ENCODE measurements around the gene EGFR. TPM values are rescaled to one million over a fixed set of nuclear protein-coding genes. Genes with fewer than 3 reads are reported as not detected.

The EGFR gene
- total and polyA plus RNA-seq, 12 donors, result 7.0 to 111 (median 71.6) TPM

- intact Hi-C loops (cut with DNase I), result no loop called here
- no peak for DNase-seq
- Histone ChIP-seq H3K27ac (no peak overlapping the region), H3K4me1 (replicated peaks in 1 of 2) (no peaks in the 10 kb centered on the region), H3K27me3 (no peaks in the 10 kb centered on the region), H3K4me3 (no peak overlapping the region), H3K9me3 (replicated peaks in 1 of 3) (no peaks in the 10 kb centered on the region), H3K36me3 (replicated peaks in 1 of 2) (no peaks in the 10 kb centered on the region)
- no peak for TF ChIP-seq POLR2A (IDR thresholded peaks at IDR 0.05)
- TF ChIP-seq, protein P1, sequence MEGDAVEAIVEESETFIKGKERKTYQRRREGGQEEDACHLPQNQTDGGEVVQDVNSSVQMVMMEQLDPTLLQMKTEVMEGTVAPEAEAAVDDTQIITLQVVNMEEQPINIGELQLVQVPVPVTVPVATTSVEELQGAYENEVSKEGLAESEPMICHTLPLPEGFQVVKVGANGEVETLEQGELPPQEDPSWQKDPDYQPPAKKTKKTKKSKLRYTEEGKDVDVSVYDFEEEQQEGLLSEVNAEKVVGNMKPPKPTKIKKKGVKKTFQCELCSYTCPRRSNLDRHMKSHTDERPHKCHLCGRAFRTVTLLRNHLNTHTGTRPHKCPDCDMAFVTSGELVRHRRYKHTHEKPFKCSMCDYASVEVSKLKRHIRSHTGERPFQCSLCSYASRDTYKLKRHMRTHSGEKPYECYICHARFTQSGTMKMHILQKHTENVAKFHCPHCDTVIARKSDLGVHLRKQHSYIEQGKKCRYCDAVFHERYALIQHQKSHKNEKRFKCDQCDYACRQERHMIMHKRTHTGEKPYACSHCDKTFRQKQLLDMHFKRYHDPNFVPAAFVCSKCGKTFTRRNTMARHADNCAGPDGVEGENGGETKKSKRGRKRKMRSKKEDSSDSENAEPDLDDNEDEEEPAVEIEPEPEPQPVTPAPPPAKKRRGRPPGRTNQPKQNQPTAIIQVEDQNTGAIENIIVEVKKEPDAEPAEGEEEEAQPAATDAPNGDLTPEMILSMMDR (IDR thresholded peaks at IDR 0.05), result no peak
- 75 to 91% (median 78%) methylated on average over 5 of the region's 5 CpGs for WGBS, 4 donors
Observed at GRCh38 chr7:55224111-55224510, 205.3 kb downstream of the EGFR start.

DNA sequence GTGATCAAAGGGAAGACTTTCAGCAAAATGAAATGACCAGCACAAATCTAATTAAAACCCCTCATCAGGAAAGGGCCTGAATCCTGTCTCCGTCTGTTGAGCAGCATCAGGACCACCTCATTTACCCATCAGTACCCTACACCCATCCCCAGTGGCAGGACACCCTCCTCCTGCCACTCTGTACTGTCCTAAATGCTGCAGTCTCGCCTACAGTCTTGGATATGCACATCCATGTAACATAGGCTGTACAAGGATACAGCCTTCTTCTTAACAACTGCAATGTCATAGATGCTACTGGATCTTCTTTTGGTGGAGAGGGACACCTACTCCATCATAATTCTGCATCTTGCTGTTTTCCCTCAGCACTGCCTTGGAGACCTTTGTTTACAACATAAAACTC is 206.0 kb downstream of the EGFR start:
- Histone ChIP-seq H3K27me3 (no peaks in the 10 kb centered on the region), H3K27ac (no peak overlapping the region), H3K4me1 (replicated peaks in 1 of 2) (no peaks in the 10 kb centered on the region), H3K4me3 (no peak overlapping the region), H3K36me3 (replicated peaks in 1 of 2) (no peaks in the 10 kb centered on the region), H3K9me3 (replicated peaks in 1 of 3) (no peaks in the 10 kb centered on the region)
- no peak for DNase-seq
- intact Hi-C loops (cut with DNase I), result no loop called here
- WGBS, 4 donors, result 75 to 93% (median 83%) methylated on average over 2 of the region's 2 CpGs
- TF ChIP-seq, protein P1 (IDR thresholded peaks at IDR 0.05), result no peak
- TF ChIP-seq POLR2A (IDR thresholded peaks at IDR 0.05), result no peak

DNA sequence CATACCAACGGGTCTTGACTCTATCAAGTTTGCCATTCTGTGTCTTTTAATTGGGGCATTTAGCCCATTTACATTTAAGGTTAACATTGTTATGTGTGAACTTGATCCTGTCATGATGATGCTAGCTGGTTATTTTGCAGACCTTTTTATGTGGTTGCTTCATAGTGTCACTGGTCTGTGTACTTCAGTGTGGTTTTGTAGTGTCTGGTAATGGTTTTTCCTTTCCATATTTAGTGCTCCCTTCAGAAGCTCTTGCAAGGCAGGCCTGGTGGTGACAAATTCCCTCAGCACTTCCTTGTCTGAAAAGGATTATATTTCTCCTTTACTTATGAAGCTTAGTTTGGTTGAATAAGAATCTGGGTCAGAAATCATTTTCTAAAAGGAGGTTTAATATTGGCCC is 211.2 kb downstream of the EGFR start:
- no peaks in the 10 kb centered on the region for H3K27me3 ChIP-seq
- no peak for DNase-seq
- H3K27ac ChIP-seq, result no peak overlapping the region
- H3K36me3 ChIP-seq (replicated peaks in 1 of 2), result no peaks in the 10 kb centered on the region
- no peaks in the 10 kb centered on the region for H3K4me1 ChIP-seq (replicated peaks in 1 of 2)
- TF ChIP-seq POLR2A (IDR thresholded peaks at IDR 0.05), result no peak
- TF ChIP-seq, protein P1 (IDR thresholded peaks at IDR 0.05), result no peak
- no peak overlapping the region for H3K4me3 ChIP-seq
- no peaks in the 10 kb centered on the region for H3K9me3 ChIP-seq (replicated peaks in 1 of 3)
- WGBS, 4 donors, result 57 to 88% (median 62%) methylated on average over 1 of the region's 1 CpG
- intact Hi-C loops (cut with DNase I), result no loop called here

- H3K4me3 ChIP-seq, result no peak overlapping the region
- no peaks in the 10 kb centered on the region for H3K36me3 ChIP-seq (replicated peaks in 1 of 2)
- no peak overlapping the region for H3K27ac ChIP-seq
- TF ChIP-seq POLR2A (IDR thresholded peaks at IDR 0.05), result no peak
- TF ChIP-seq, protein P1 (IDR thresholded peaks at IDR 0.05), result no peak
- H3K4me1 ChIP-seq (replicated peaks in 1 of 2), result no peaks in the 10 kb centered on the region
- no peaks in the 10 kb centered on the region for H3K9me3 ChIP-seq (replicated peaks in 1 of 3)
- no peak for DNase-seq
- intact Hi-C loops (cut with DNase I), result no loop called here
- H3K27me3 ChIP-seq, result no peaks in the 10 kb centered on the region
- WGBS, 4 donors, result 76 to 93% (median 90%) methylated on average over 2 to 7 of the region's 7 CpGs
Observed at GRCh38 chr7:55231736-55232280, 213.0 kb downstream of the EGFR start.

Measured in adrenal gland (tissue), 12 donors.